NT2/D1 (cell line): ENCODE data around the gene ORC5.

Experiments
- SUZ12 ChIP-seq: IDR thresholded peaks from 2 replicates; pipeline ENCODE4 v1.6.1; 2011; ENCODE audit not compliant: insufficient read length, insufficient read depth; ENCODE audit errors: extremely low read depth
- YY1 ChIP-seq: IDR thresholded peaks from 2 replicates; pipeline ENCODE4 v1.6.1; 2011; ENCODE audit not compliant: insufficient read length, insufficient read depth
- ZNF274 ChIP-seq: IDR thresholded peaks from 2 replicates; pipeline ENCODE4 v1.6.1; 2011; ENCODE audit warnings: mild to moderate bottlenecking, low read depth, low read length

- no peak for TF ChIP-seq YY1
- TF ChIP-seq SUZ12 = no peak
- TF ChIP-seq ZNF274 = no peak
These were observed 46.6 kb downstream of the ORC5 start for GRCh38 chr7:104161244-104161643.
